Common myeloid progenitor, CD34-positive (primary cell): ENCODE measurements around the gene ZXDC.

Source experiments
- CTCF ChIA-PET: fragments of 350-600 bp; sonication (Branson Sonifier 250); formaldehyde crosslinking; loops from one replicate; lab custom pipeline; 2021; ENCODE audit warnings: antibody characterized with exemption; lab: Charles Lee
- POLR2A ChIA-PET: fragments of 350-600 bp; sonication (Branson Sonifier 250); formaldehyde crosslinking; loops from one replicate; lab custom pipeline; 2021; ENCODE audit warnings: antibody characterized with exemption; lab: Charles Lee
- DNase-seq, 3 donors: peaks; one replicate each; pipeline versions ENCODE4 v3.0.0 to v3.0.0-alpha.2; 2013
- H3K27ac ChIP-seq, 2 experiments: 1 replicate in 1 of 2; 2 replicates in 1 of 2; pipeline ENCODE4 v1.7.0; 2013; ENCODE audit warnings: inconsistent platforms in 2 of 2, low read length in 2 of 2, mild to moderate bottlenecking in 2 of 2, low read depth in 1 of 2, moderate library complexity in 1 of 2; ENCODE audit not compliant: severe bottlenecking in 2 of 2, insufficient read depth in 1 of 2, poor library complexity in 1 of 2
- H3K27me3 ChIP-seq, 5 experiments: replicated peaks in 2 of 5; 1 replicate in 3 of 5; 2 replicates in 2 of 5; pipeline versions ENCODE4 v1.6.1 to v1.7.0; 2013; ENCODE audit warnings: low read length in 4 of 5, mild to moderate bottlenecking in 2 of 5, moderate library complexity in 2 of 5, inconsistent platforms in 1 of 5; ENCODE audit not compliant: insufficient read depth in 5 of 5, control insufficient read depth in 4 of 5
- H3K36me3 ChIP-seq, 4 experiments: 1 replicate in 2 of 4; 2 replicates in 2 of 4; pipeline versions ENCODE4 v1.6.1 to v1.7.0; 2013; ENCODE audit warnings: low read length in 3 of 4, control low read depth in 1 of 4, mild to moderate bottlenecking in 1 of 4; ENCODE audit not compliant: control insufficient read depth in 4 of 4, insufficient read depth in 4 of 4
- H3K4me1 ChIP-seq, 4 experiments: 1 replicate in 3 of 4; 2 replicates in 1 of 4; pipeline versions ENCODE4 v1.6.1 to v1.7.1; 2013; ENCODE audit warnings: low read length in 3 of 4, mild to moderate bottlenecking in 3 of 4, control low read depth in 1 of 4, inconsistent platforms in 1 of 4, moderate library complexity in 1 of 4; ENCODE audit not compliant: control insufficient read depth in 4 of 4, insufficient read depth in 4 of 4; ENCODE audit errors: control extremely low read depth in 1 of 4
- H3K4me3 ChIP-seq, 7 experiments: 1 replicate in 4 of 7; 2 replicates in 3 of 7; pipeline versions ENCODE4 v1.5.1 to v1.7.0; 2013; ENCODE audit warnings: mild to moderate bottlenecking in 7 of 7, low read length in 6 of 7, moderate library complexity in 6 of 7, inconsistent platforms in 2 of 7, low read depth in 2 of 7, control low read depth in 1 of 7; ENCODE audit not compliant: insufficient read depth in 4 of 7, control insufficient read depth in 1 of 7; ENCODE audit errors: extremely low read depth in 1 of 7
- H3K9me3 ChIP-seq, 5 experiments: 1 replicate in 4 of 5; 2 replicates in 1 of 5; pipeline versions ENCODE4 v1.6.1 to v1.7.1; 2013; ENCODE audit warnings: low read length in 4 of 5, mild to moderate bottlenecking in 2 of 5, inconsistent platforms in 1 of 5, low read depth in 1 of 5, moderate library complexity in 1 of 5; ENCODE audit not compliant: control insufficient read depth in 4 of 5, insufficient read depth in 2 of 5; ENCODE audit errors: control extremely low read depth in 1 of 5
- WGBS: methylation state at CpG from one replicate; pipeline ENCODE4 v1.1.5; 2013; ENCODE audit not compliant: insufficient coverage; 5-methylcytosine and 5-hydroxymethylcytosine counted together

Gene ZXDC

DNA sequence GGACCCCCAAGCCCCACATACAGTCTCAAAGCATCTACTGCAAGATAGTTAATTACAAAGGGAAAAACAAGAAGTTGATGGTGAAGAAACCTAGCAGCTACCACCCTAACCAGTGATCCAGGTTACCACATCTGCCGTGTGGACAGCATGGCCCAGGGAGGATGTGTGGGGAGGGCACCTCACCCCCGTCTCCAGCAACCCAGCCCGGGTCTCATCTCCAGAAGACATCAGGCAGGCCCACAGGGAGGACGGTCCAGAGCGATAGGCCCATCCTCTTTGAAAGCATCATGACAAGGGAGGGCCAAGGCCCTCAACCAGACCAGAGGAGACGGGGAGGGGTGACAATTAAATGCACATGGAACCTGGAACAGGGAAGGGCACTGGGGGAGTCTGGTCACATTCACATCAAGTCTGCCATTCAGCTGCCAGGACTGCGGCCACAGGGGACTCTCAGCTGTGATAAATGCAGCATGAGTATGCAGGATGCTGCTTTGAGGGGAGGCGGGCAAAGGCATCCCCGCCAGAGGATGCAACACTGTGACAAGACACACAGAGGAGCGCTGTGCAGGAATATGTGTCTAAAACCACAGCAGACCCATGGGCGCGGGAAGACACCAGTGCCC, 18.8 kb downstream of the ZXDC start:
- Histone ChIP-seq H3K36me3 (peaks cover 35 to 84% (median 66%) of the 10 kb centered on the region in 4 experiments), H3K27ac (no peak overlapping the region), H3K27me3 (no peaks in the 10 kb centered on the region), H3K4me1 (no peaks in the 10 kb centered on the region), H3K9me3 (no peaks in the 10 kb centered on the region), H3K4me3 (no peak overlapping the region)
- WGBS, result 94% methylated on average over 10 of the region's 12 CpGs
- no peak for DNase-seq
- CTCF ChIA-PET, result no interaction called here
- POLR2A ChIA-PET, result no interaction called here

DNA sequence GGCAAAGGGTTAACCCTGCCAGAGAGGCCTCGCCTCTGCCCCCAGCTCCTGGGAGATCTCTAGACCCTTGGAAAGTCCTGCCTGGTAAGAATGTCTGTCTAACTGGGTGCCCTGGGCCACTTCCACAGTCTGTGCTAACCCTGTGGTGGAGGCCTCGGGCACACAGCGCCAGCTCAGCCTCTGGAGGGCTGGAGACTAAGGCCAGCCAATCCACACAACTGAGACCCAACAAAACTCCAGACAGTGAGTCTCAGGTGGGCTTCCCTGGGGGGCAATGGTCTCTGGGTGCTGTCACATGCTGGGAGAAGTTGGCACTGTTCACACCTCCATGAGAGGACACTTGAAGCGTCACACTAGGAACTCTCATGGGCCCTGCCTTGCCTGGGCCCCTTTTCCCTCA, 19.5 kb downstream of the ZXDC start:
- Histone ChIP-seq H3K4me1 (no peaks in the 10 kb centered on the region), H3K4me3 (no peak overlapping the region), H3K27ac (no peak overlapping the region), H3K9me3 (no peaks in the 10 kb centered on the region), H3K36me3 (peaks cover 33 to 84% (median 65%) of the 10 kb centered on the region in 4 experiments), H3K27me3 (no peaks in the 10 kb centered on the region)
- ChIA-PET CTCF (interaction anchor here (0.6 to 0.9 kb wide), 3 partner anchors 9 to 1433 kb away, joined by 4 to 5 read pairs (median 5); no protein-coding TSS in a partner anchor), POLR2A (no interaction called here)
- no peak for DNase-seq
- WGBS, result 71% methylated on average over 4 of the region's 4 CpGs

DNA sequence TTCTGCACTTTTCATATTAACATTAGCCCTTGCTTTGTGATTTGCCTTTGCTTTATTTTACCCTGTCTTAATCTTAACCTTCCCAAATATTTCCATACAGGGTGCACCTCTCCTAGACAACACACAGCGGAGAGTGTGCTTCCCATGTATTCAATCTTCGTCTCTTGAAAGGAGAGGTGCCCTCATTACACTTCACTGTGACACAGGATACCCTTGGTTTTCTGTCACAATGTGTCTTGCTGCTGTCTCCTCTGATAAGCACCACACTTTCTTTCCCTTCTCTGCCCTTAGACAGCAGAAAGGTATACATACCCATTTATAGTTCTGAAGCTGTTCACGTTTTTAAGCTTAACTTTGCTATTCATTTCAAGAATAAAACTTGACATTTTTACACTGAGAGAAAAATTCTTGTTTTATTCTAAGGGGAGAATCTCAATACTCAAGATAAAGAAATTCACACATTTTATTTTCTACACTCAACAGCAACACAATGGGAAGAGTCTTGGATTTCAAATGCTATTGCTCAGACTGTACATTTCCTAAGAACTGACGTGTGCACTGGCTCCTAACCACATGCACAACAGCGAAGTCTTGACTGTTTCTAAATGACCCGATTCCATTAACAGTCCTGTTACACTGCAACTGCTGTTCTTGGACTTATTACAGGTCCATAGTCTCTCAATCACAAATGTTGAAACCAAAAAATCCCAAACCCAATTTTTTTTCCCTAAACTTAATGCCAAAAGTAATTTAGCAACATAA, 21.1 kb downstream of the ZXDC start:
- CTCF ChIA-PET, result interaction anchor here (1.0 kb wide), 1 partner anchor 17 kb away, joined by 3 read pairs; no protein-coding TSS in a partner anchor
- POLR2A ChIA-PET, result no interaction called here
- H3K4me3 ChIP-seq, result no peak overlapping the region
- peaks cover 23 to 85% (median 64%) of the 10 kb centered on the region in 4 experiments for H3K36me3 ChIP-seq
- no peaks in the 10 kb centered on the region for H3K9me3 ChIP-seq
- WGBS, result 100% methylated on average over 6 of the region's 6 CpGs
- no peaks in the 10 kb centered on the region for H3K27me3 ChIP-seq
- H3K4me1 ChIP-seq, result no peaks in the 10 kb centered on the region
- H3K27ac ChIP-seq, result no peak overlapping the region
- no peak for DNase-seq

DNA sequence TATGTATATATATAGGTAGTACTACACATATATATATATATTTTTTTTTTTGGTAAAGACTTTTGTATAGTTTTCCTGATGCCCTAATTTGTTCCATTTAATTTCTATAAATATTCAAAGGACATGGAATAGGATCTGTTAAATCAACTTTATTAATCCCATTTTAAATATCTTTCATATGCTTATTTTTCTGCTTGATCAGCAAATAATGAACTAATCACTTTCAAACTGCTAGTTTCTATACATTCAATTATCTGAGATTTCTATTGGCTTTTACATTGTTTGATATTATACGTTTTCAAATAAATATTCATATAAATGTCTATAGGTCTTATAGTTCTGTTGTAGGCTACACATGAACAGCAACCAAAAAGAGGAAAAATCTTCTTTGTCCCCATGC, 21.7 kb downstream of the ZXDC start:
- H3K27me3 ChIP-seq, result no peaks in the 10 kb centered on the region
- H3K9me3 ChIP-seq, result no peaks in the 10 kb centered on the region
- H3K4me3 ChIP-seq, result no peak overlapping the region
- CTCF ChIA-PET, result no interaction called here
- WGBS, result no CpG with 5 or more reads among the region's 1 CpG
- H3K36me3 ChIP-seq, result peaks cover 20 to 84% (median 62%) of the 10 kb centered on the region in 4 experiments
- no peak overlapping the region for H3K27ac ChIP-seq
- POLR2A ChIA-PET, result no interaction called here
- no peaks in the 10 kb centered on the region for H3K4me1 ChIP-seq
- no peak for DNase-seq

DNA sequence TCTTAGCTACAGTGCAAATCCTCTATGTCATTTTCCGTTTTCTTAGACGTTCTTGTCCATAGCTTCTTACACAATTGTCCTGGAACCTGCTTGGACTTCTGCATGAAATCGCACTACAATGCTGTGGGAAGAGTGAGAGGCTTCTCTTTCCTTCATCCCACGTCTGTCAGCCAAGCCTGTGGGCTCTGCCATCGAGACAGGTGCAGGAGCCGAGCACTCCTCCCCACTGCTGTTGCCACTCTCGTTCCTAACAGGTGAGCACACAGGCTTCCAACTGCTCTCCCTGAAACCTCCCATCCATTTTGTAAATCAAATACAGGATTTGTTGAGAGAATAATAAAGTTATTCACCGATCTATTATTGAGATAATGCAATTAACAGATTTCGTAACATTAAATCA, 23.5 kb downstream of the ZXDC start:
- Histone ChIP-seq H3K4me1 (no peaks in the 10 kb centered on the region), H3K27me3 (no peaks in the 10 kb centered on the region), H3K4me3 (no peak overlapping the region), H3K9me3 (no peaks in the 10 kb centered on the region), H3K27ac (no peak overlapping the region), H3K36me3 (peaks cover 13 to 84% (median 58%) of the 10 kb centered on the region in 4 experiments)
- 95% methylated on average over 4 of the region's 9 CpGs for WGBS
- CTCF ChIA-PET, result interaction anchor here (0.7 kb wide), 1 partner anchor 10 kb away, joined by 3 read pairs; no protein-coding TSS in a partner anchor
- POLR2A ChIA-PET, result no interaction called here
- no peak for DNase-seq

DNA sequence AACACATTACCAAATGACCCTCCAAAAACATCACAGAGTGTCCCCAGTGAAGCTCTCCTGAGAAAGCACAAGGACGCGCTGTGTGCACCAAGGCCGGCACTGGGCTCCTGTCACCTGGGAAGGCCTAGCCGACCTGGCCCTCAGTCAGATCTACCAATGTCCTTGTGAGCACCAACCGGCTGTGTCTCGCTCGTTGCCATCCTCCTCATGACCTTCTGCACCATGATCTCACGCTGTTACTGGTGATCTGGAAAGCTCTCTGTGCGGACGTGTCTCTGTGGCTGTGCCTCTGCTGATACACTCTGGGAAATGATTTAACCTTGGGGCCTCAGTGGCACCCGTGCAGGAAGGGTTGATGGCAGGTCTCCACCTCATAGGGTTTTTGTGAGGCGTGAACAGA, 24.2 kb downstream of the ZXDC start:
- Histone ChIP-seq H3K4me3 (no peak overlapping the region), H3K9me3 (no peaks in the 10 kb centered on the region), H3K27me3 (no peaks in the 10 kb centered on the region), H3K27ac (no peak overlapping the region), H3K36me3 (peaks cover 11 to 77% (median 51%) of the 10 kb centered on the region in 4 experiments), H3K4me1 (no peaks in the 10 kb centered on the region)
- POLR2A ChIA-PET, result no interaction called here
- 96% methylated on average over 11 of the region's 12 CpGs for WGBS
- CTCF ChIA-PET, result interaction anchor here (1.3 kb wide), 2 partner anchors 9 to 20 kb away, joined by 3 to 4 read pairs; no protein-coding TSS in a partner anchor
- DNase-seq, result no peak

DNA sequence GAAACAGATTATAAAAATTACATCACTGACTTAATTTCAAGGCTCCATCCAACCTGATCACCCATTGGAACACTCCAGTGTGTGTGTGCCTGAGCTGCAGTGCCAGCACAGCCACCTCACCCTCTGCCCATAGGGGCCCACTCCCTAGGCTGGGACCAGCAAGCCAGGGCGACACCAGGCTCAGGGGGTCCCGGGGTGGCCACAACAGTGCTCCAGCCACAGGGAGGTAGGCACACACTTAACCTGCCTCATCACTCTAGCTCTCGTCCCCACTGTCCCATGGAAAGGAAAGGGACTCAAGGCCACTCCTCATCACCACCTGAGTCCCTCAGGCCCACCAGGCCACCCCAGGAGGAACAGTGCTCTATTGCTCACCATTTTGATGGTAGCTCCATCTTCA, 24.9 kb downstream of the ZXDC start:
- 100% methylated on average over 2 of the region's 3 CpGs for WGBS
- Histone ChIP-seq H3K27me3 (no peaks in the 10 kb centered on the region), H3K27ac (no peak overlapping the region), H3K4me3 (no peak overlapping the region), H3K4me1 (no peaks in the 10 kb centered on the region), H3K36me3 (peaks cover 8 to 75% (median 50%) of the 10 kb centered on the region in 4 experiments), H3K9me3 (no peaks in the 10 kb centered on the region)
- CTCF ChIA-PET, result interaction anchor here (1.3 kb wide), 2 partner anchors 9 to 21 kb away, joined by 3 to 4 read pairs; no protein-coding TSS in a partner anchor
- POLR2A ChIA-PET, result no interaction called here
- no peak for DNase-seq
